GM10248 (cell line): Measurements from ENCODE around the gene ABCG5.

Experiments
- CTCF ChIA-PET: fragments of 300-600 bp; sonication (Branson Sonifier 250); formaldehyde crosslinking; extraction: SDS; loops from one replicate; lab custom pipeline; 2021; ENCODE audit warnings: antibody characterized with exemption; lab: Yijun Ruan, JAX
- POLR2A ChIA-PET: fragments of 350-650 bp; sonication (Branson Sonifier 250); formaldehyde crosslinking; extraction: SDS; loops from one replicate; lab custom pipeline; 2020; ENCODE audit warnings: antibody characterized with exemption; lab: Yijun Ruan, JAX
- DNase-seq: peaks from one replicate; pipeline ENCODE4 v3.0.0; 2012; ENCODE audit errors: extremely low spot score
- TF ChIP-seq, protein P1 (sequence below): IDR thresholded peaks from 2 replicates; pipeline ENCODE4 v1.5.1; 2012; ENCODE audit warnings: mild to moderate bottlenecking, low read depth; ENCODE audit errors: extremely low read depth, missing control alignments, control extremely low read depth

The ABCG5 gene

DNA sequence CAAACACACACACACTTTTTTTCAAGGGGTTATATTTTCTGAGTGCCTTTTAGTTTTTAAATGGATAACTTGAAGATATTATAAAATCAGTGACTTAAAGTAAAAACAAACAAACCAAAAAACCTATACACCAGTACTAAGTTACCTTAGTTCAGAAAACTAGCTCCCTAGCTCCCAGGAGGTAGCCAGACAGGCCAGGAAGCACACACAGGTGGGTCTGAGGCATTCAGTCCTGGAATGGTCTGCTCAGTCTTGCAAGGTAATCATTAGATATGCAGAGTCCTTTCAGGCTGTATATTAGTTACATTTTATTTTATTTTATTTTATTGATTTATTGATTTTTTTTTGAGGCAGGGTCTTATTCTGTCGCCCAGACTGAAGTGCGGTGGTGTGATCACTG, 75.5 kb downstream of the ABCG5 start:
- TF ChIP-seq, protein P1, sequence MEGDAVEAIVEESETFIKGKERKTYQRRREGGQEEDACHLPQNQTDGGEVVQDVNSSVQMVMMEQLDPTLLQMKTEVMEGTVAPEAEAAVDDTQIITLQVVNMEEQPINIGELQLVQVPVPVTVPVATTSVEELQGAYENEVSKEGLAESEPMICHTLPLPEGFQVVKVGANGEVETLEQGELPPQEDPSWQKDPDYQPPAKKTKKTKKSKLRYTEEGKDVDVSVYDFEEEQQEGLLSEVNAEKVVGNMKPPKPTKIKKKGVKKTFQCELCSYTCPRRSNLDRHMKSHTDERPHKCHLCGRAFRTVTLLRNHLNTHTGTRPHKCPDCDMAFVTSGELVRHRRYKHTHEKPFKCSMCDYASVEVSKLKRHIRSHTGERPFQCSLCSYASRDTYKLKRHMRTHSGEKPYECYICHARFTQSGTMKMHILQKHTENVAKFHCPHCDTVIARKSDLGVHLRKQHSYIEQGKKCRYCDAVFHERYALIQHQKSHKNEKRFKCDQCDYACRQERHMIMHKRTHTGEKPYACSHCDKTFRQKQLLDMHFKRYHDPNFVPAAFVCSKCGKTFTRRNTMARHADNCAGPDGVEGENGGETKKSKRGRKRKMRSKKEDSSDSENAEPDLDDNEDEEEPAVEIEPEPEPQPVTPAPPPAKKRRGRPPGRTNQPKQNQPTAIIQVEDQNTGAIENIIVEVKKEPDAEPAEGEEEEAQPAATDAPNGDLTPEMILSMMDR: no peak
- no peak for DNase-seq
- POLR2A ChIA-PET: no interaction called here
- CTCF ChIA-PET: no interaction called here
